Measurements from ENCODE around the gene CARMIL3.
"Not testable (repeated sequence)": the region's sequence is repeated elsewhere in the genome, so short reads cannot be mapped to it uniquely, and the experiment has no call there.

CARMIL3 gene, protein sequence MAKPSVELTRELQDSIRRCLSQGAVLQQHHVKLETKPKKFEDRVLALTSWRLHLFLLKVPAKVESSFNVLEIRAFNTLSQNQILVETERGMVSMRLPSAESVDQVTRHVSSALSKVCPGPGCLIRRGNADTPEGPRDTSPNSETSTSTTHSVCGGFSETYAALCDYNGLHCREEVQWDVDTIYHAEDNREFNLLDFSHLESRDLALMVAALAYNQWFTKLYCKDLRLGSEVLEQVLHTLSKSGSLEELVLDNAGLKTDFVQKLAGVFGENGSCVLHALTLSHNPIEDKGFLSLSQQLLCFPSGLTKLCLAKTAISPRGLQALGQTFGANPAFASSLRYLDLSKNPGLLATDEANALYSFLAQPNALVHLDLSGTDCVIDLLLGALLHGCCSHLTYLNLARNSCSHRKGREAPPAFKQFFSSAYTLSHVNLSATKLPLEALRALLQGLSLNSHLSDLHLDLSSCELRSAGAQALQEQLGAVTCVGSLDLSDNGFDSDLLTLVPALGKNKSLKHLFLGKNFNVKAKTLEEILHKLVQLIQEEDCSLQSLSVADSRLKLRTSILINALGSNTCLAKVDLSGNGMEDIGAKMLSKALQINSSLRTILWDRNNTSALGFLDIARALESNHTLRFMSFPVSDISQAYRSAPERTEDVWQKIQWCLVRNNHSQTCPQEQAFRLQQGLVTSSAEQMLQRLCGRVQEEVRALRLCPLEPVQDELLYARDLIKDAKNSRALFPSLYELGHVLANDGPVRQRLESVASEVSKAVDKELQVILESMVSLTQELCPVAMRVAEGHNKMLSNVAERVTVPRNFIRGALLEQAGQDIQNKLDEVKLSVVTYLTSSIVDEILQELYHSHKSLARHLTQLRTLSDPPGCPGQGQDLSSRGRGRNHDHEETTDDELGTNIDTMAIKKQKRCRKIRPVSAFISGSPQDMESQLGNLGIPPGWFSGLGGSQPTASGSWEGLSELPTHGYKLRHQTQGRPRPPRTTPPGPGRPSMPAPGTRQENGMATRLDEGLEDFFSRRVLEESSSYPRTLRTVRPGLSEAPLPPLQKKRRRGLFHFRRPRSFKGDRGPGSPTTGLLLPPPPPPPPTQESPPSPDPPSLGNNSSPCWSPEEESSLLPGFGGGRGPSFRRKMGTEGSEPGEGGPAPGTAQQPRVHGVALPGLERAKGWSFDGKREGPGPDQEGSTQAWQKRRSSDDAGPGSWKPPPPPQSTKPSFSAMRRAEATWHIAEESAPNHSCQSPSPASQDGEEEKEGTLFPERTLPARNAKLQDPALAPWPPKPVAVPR (N-terminal part only)

DNA sequence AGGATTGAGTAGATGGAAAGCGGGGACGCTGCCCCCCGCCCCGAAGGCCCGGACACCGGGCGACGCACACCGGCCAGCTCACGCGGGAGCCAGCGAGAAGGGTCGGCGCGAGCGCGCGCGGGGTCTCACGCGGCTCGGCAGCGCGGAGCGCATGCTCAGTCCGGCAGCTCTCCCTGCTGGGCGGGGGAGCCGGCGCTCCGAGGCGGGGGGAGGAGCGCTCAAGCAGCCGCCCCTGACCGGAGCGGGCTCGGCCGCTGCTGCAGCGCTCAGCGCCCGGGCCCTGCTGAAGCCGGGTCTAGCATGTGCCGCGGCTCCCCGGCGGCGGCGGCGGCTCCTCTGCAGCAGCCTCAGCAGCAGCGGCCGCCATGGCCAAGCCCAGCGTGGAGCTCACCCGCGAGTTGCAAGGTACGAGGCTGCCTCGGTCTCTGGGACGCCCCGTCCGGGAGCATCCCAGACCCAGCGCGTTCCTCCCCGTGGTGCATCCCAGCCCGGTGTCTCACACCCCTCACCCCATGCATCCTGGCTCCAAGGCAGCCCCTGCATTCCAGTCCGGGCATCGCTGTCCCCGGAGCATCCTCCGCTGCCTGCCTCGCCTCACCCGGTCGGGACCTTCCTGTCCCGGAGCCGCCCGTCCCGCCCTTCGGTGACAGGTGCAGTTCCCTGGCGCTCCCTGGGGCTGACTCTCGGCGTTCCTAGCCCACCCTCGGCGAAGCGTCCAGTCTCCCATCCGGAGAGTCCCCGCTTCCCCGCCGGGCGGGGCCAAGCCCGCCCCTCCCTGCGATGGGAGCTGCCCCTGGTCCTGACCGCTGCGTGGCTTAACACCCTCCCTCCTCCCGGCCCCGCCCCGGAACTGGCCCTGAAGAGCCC lies at the start of gene CARMIL3:
Gene CARMIL3, plus strand, starts transcription at position 221 of the 867 bp plus-strand sequence. Its CDS starts 145 bp downstream, at position 366.
- peak; percentile 50 to 64 for DNase-seq

DNA sequence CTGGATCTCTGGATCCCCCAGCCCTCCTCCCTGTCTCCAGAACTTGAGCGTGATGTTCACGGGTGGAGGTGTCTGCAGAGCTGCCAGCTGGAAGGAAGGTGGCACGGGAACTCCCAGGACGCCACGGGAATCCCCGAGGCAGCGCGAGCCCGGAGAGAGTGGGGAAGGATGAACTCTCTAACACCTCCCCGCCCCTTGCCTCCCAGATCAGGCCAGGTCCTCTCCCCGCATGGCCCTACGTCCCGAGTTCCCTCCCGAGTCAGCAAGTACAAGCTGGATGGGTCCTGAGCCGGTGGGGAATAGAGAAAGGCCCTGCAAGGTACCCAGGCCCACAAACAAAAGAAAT lies 45.4 kb upstream of the CARMIL3 start:
- DNase-seq, result not testable (repeated sequence)

DNA sequence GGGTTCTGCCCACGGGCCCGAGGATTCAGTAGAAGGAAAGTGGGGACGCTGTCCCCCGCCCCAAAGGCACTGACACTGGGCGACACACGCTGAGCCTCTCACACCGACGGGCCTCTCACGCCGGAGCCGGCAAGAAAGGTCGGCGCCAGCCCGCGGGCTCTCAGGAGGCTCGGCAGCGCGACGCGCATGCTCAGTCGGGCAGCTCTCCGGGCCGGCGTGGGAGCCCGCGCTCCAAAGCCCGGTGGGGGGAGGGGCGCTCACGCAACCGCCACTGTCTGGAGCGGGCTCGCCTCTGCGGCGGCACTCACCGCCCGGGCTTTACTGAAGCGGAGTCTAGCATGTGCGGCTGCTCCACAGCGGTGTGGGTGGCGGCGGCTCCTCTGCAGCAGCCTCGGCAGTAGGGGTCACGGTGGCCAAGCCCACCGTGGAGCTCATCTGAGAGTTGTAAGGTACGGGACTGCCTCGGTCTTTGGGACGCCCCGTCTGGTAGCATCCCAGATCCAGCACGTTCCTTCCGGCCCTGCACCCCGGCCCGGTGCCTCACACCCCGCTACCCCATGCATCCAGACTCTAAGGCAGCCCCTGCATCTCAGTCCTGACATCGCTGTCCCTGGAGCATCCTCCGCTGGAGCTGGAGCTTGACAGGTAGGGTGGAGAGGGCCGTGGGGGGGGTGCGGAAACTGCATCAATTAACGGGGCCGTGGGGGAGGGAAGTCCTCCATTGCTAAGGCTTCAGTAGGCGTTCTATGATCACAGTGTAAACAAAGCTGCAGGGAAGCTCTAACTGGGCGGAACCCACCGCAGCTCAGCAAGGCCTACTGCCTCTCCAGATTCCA lies 44.8 kb upstream of the CARMIL3 start:
- DNase-seq, result peak; percentile 38 to 70

DNA sequence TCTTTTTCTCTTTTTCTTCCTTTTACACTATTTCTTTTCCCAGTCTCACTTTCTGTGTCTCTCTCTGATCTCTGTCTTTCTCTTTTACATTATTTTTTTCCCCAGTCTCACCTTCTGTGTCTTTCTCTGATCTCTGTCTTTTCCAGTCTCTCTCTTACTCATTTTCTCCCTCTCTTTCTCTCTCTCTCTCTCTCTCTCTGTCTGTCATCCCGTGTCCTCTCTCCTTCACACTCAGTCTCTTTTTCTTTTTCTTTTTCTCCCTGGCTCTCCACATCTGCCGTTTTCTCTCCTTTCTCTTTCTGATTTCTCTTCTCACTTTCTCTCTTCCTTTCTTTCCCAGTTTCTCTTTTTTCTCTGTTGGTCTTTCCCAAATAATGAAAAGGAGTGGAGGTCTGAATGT lies 40.8 kb upstream of the CARMIL3 start:
- no peak for DNase-seq

DNA sequence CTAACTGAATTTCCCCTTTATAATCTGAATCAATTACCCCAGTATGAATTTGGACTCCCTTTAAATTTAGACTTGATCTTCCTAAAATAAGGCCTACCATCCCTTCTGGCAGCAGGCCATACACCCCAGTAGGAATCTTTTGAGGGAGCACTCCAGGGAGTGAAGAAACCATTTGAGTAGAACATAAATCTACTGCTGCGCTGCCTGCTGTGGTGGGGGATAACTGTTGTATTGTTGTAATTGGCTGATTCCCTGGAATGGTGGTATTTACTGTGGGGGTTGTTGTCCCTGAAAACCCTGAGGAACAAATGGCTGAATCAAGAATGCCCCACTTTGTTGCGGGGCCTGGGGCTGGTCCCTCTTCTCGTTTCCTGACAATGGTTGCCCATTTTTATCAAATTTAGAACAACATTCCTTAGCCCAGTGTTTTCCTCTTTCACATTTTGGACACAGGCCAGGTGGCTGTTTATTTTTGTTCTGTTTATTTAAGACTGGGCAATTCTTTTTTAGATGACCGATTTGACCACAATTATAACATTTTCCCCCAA lies 39.0 kb upstream of the CARMIL3 start:
- DNase-seq, result not testable (repeated sequence)

DNA sequence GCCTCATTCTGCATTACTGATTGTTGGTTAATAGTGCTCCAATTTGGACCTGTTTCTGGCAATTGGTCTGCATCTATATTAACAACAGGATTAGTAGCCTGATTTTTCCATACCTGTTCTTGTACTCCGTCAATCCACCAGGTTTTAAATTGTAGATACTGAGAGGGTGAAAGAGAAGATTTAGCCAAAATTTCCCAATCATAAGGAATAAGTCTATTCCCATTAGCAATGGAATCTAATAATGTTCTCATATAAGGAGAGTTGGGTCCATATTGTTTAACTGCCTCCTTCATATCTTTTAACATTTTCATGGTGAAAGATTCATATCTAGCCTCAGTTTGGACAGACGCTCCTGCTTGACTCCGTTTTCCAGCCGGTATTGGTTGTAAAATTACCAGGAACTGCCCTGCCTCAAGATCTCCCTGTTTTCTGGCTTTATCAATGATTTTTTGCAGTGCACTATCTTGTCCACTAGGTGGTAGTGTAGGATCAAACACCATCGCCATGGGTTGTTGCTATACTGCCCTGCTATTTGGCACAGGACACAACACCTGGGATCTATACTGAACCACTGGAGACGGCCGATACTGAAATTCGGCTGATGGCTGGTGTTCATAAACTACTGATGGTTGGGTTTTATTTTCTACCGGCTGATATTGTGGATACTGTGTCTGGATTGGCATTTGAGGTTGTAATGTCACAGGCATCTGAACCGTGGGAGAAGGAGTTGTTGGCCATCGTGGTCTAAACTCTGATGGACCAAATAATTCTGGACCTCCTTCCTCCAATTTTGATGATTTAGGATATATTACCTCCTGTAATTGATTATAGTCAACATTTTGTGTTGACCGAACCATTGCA lies 37.9 kb upstream of the CARMIL3 start:
- DNase-seq, result peak; percentile 54 to 56

DNA sequence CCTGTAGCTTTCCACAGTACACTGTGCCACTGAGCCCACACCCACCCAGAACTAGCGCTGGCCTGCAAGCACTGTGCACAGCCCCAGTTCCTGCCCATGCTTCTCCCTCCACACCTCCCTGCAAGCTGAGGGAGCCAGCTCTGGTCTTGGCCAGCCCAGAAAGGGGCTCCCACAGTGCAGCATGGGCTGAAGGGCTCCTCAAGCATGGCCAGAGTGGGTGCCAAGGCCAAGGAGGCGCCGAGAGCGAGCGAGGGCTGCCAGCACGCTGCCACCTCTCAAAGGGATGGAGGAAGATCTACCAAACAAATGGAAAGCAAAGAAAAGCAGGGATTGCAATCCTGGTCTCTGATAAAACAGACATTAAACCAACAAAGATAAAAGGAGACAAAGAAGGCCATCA lies 36.1 kb upstream of the CARMIL3 start:
- not testable (repeated sequence) for DNase-seq

DNA sequence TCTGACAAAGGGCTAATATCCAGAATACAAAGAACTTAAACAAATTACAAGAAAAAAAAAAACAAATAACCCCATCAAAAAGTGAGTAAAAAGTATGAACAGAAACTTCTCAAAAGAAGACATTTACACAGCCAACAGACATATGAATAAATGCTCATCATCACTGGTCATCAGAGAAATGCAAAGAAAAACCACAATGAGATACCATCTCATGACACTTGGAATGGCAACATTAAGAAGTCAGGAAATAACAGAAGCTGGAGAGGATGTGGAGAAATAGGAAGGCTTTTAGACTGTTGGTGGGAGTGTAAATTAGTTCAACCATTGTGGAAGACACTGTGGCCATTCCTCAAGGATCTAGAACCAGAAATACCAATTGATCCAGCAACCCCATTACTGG lies 32.8 kb upstream of the CARMIL3 start:
- not testable (repeated sequence) for DNase-seq

DNA sequence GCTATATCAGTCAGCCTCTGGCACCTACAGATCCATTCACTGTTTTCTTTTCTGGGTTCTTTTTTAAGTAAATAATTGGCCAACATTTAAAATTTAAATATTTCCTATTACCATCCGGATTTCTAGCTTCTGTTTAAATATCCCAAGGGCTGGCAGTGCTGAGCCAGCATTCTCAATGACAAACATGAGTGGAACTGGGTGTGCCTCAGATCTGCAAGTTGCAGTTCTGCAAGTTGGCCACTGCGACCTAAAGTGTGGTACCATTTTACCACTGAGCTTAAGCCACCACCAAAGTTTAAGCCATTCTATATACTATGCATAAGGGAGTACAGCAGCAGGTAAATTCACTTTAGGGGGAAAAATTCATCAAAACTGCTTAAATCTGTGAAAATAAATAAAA lies 31.9 kb upstream of the CARMIL3 start:
- DNase-seq, result not testable (repeated sequence)

DNA sequence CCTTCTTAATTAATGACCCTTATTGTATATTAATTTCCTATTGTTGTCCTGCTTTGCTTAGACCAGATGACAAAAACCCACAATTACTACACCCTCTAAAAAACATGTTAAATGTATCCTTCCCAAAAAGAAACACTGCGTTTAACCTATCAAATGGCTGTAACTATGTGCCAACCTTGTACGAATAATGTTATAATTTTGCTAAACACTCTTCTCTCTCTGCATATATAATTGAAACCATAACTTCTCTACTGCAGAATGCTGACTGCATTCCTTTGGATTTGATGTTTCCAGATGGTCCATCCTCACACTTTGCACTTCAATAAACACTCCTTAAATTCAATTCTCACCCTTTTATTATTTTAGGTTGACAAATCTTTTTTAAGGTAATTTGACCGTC lies 31.3 kb upstream of the CARMIL3 start:
- not testable (repeated sequence) for DNase-seq

DNA sequence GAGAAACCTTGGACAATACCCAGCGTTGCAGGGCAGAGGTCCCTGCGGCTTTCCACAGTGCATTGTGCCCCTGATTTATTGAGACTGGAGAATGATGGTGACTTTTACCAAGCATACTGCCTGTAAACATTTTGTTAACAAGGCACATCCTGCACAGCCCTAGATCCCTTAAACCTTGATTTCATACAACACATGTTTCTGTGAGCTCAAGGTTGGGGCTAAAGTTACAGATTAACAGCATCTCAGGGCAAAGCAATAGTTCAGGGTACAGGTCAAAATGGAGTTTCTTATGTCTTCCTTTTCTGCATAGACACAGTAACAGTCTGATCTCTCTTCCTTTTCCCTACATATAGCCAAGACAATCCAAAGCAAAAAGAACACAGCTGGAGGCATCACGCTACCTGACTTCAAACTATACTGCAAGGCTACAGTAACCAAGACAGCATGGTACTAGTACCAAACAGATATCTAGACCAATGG lies 26.8 kb upstream of the CARMIL3 start:
- DNase-seq, result not testable (repeated sequence)

DNA sequence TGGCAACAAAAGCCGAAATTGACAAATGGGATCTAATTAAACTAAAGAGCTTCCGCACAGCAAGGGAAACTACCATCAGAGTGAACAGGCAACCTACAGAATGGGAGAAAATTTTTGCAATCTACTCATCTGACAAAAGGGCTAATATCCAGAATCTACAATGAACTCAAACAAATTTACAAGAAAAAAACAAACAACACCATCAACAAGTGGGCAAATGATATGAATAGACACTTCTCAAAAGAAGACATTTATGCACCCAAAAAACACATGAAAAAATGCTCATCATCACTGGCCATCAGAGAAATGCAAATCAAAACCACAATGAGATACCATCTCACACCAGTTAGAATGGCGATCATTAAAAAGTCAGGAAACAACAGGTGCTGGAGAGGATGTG lies 22.1 kb upstream of the CARMIL3 start:
- not testable (repeated sequence) for DNase-seq

DNA sequence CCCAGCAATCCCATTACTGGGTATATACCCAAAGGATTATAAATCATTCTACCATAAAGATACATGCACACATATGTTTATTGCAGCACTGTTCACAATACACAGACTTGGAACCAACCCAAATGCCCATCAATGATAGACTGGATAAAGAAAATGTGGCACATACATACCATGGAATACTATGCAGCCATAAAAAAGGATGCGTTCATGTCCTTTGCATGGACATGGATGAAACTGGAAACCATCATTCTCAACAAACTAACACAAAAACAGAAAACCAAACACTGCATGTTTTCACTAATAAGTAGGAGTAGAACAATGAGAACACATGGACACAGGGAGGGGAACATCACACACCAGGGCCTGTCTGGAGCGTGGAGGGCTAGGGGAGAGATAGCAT lies 20.5 kb upstream of the CARMIL3 start:
- not testable (repeated sequence) for DNase-seq

DNA sequence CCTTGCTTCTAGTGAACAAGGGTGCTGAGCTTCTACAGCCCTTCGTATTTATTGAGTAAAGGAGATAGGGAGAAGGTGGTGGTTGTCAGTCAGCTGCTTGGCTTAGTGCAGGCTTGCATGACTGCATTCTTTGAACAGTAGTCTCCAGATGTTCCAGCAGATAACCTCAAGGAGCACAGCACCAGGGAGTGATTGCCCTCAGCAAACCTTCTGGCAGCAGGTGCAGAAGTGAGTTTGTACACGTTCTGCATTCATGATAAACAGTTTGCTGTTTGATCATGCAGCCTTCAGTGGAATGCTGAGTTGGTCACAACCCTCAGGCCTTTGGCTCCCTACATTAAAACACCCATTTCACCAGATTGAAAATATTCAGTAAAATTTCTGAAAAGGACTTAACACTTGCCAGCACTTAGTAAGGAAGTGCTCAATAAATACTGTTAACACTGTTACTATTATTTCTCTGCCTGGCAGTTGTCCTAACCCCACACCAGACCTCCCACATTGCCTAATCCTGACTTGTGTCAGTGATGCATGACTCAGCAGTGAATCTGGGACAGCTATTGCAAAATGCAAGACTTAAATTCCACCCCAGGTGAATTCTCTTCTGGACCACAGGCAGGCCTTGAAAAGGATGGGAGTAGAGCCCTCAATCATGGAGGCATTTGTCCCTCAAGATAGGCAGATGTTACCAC lies 18.9 kb upstream of the CARMIL3 start:
- DNase-seq, result no peak

DNA sequence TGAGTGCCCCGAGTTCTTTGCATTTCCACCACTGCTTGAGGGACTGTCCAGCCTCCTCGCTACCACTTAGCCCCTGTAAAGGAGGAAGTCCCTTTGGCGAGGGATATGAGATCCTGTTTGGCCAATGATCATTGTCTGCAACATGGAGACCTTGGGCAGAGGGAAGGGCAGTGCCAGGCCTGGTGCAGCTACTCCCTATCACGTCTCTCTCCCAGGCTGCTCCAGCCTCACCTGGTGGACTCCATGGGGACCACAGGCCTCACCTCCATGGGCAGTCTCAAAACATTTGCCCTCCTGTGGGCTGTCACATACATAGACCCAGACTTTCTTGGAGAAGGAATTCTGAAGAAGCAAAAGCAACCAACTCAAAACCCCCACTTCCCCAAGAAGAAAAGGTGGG lies 16.0 kb upstream of the CARMIL3 start:
- DNase-seq, result not testable (repeated sequence)

DNA sequence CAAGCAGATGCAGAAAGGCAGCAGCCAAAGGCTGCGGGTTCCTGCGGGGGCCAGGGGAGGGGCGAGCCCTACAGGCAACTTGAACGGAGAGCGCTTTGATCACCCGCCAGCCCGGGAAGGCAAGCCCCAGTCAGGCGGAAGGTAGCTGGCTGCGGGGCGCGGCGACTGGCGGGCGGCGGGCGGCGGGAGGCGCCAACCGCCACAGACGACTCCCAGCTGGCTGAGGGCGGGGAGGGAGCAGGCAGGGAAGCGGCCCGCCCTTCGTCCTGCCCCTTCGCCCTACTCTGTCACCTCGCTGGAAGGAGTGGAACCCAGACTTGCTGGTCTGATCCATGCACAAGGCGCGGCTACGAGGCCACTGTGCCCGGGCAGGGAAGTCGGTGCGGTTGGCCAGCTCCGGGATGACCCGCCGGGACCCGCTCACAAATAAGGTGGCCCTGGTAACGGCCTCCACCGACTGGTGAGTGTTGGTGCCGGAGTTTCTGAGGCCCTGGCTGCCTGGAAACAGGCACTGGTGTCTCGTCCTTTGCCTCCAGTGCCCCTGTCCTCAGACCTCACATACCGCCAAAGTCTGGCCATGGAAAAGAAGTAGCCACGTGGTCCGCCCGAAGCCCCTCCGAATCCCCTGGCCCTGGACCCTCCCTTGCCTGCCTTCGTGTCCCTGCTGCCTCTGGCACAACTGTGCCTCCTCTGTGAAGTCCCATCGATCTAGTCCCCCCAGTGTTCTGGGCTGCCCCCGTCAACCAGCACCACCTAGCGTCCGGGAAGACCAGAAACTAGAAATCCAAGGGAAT lies 15.4 kb upstream of the CARMIL3 start:
- DNase-seq, result peak; percentile 63 to 65

DNA sequence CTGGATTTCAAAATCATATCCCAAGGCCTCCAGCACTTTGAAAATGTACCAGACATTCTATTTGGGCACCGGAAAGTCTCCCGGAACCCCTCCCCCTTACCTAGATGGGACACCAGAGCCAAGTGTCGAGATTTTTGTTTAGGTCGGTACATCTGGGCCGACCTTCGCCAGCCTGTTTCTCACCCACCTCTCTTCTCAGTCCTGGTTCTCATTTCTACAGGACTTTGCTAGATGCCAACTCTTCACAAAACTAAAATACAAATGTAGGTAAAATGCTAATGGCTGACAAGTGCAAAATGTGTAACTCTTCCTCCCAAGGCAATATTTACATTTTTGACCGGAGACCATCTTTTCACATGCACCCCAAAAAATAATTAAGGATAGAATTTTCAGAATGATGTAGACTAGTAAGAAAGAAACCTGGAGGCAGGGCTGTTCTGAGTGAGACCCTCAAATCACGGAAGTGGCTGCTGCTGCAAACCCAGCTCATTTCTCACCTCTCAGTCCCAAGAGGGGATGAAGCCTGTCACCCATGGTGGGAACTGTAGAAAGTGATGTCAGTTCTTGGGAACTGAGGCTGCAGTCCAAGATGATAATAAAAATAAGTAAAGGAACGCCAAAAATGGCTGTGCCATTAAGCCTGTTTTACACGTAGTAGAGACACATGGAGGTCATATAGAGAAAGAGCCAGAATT lies 14.7 kb upstream of the CARMIL3 start:
- DNase-seq, result not testable (repeated sequence)

Data from NCI-H187 (cell line).